Sciatic nerve (tissue), 2 donors: Measurements from ENCODE around the gene TENM4. TPM values are rescaled to one million over a fixed set of nuclear protein-coding genes. Genes with fewer than 3 reads are reported as not detected.

Experiments used
- ATAC-seq: fragments of 200-7000 bp; cut with Tn5 transposase; one replicate; pipeline ENCODE4 v1.9.1; 2020; ENCODE audit warnings: mild to moderate bottlenecking, moderate library complexity
- DNase-seq: peaks from one replicate; pipeline ENCODE4 v3.0.0-alpha.2; 2020; ENCODE audit warnings: low spot score
- intact Hi-C: fragments of 100-400 bp; cut with DNase I; formaldehyde crosslinking; loops from one replicate; pipeline ENCODE4 v1.14.2; 2022
- total RNA-seq: library from RNA; stranded (reverse); fragmentation: NEBNext Ultra II Directional; extraction: Animal tissue kit (Norgen Biotek cat#: 25700); gene quantifications from one replicate; pipeline ENCODE4 v1.2.1, GENCODE V29; 2021
- donor health status: DM: no; HTN: no; CAD: no.
- donor health status: DM: no; HTN: no; CAD: no.

Gene TENM4
- total RNA-seq, 1 donor from 2014 or later: 16.5 TPM

GRCh38 chr11:78722786-78723185 is 718.0 kb downstream of the TENM4 start:
- ATAC-seq (no peak), DNase-seq (no peak)
- intact Hi-C loops: no loop called here

GRCh38 chr11:78720281-78720989 is 720.4 kb downstream of the TENM4 start:
- DNase-seq (no peak), ATAC-seq (no peak)
- intact Hi-C loops: no loop called here

GRCh38 chr11:78717041-78717440 is 723.8 kb downstream of the TENM4 start:
- ATAC-seq (no peak), DNase-seq (no peak)
- intact Hi-C loops: no loop called here

DNA sequence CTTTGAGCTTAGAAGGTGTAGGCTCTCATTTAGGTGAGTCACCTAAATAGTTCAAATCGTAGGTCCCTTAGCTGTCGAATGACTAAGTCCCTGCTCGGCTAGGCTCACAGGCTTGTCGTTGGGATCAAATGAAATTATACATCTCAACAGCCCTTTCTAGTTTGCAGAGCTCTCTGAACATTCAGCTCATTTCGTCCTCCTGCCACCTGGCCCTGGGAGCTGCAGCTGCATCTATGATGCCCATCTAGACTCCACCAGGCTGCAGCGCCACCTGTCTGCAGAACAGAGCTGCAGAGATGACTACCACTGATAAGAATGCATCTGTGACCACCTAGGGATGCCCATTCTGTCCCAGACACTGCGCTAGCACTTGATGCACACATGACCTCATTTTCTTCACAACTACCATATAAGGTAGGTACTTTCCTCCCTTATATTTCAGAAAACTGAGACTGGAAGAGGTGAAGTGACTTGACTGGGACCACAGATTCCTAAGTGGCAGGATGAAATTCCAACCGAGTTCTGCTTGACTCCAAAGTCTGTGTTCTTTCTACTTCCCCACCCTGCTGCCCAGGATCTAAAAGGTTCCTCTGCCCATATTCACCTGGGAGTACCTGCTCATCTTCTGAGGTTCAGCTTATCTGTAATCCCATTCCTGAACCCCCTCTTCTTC is 725.1 kb downstream of the TENM4 start:
- ATAC-seq (no peak), DNase-seq (peak; percentile 60)
- intact Hi-C loops: no loop called here

DNA sequence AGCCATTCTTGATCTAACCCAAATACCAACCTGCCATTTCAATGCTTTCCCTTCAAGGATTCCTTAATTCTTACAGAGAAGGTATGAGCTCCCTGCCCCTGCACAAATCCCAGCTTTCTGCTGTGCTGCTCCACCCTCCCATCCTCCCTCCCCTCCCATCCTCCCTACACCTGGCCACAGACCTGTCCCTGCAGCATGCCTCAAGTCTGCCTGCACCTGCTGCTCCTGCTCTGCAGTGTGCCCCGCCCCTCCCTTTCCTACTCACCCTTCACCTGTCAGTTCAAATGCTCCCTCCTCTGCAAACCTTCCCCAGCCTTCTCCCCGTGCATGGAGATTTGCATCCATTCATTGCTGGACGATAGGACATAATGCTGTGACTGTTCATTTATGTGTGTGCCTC is 726.3 kb downstream of the TENM4 start:
- intact Hi-C loops: no loop called here
- DNase-seq (no peak), ATAC-seq (no peak)

DNA sequence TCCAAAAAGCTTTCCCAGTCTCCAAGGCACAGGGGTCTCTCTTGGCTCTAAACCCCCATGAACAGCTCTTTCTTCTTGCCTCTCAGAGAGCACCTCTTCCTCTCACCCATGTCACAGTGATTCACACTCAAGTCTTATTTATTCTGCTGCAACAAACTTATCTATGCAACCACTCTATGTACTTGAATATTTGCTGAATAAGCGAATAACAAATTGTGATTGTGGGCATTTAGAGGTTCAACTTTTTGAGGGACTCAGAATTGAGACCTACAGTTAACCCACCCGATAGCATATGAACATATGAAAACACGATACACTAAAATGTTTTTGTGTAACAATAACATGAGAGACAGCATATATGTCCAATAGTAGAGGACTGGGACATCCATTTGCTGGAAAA is 729.1 kb downstream of the TENM4 start:
- DNase-seq: no peak
- intact Hi-C loops: no loop called here

GRCh38 chr11:78710417-78710816 is 730.4 kb downstream of the TENM4 start:
- DNase-seq (no peak), ATAC-seq (no peak)
- intact Hi-C loops: no loop called here

More for the DNA sequence above, 729.1 kb downstream of the TENM4 start:
- ATAC-seq: no peak

GRCh38 chr11:78708388-78708787 is 732.4 kb downstream of the TENM4 start:
- DNase-seq (no peak), ATAC-seq (no peak)
- intact Hi-C loops: no loop called here

DNA sequence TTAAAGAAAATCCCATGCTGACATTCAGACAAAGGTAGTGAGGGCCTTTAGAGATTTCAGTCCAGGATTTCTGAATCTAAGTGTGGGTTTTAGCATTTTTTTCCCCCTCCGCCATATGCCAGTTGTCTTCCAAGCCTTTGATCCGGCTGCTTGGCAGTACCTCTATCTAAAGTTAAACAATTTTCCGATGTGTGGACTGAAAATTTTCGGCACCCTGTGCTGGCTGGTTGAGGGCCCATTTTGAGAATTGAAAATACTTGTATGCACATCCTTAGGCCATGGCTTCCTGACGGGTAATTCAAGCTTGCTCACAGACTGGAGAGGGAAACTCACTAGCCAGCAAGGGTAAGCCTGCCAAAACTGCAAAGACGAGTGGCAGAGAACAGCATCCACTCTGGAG is 734.3 kb downstream of the TENM4 start:
- DNase-seq (no peak), ATAC-seq (no peak)
- intact Hi-C loops: no loop called here

DNA sequence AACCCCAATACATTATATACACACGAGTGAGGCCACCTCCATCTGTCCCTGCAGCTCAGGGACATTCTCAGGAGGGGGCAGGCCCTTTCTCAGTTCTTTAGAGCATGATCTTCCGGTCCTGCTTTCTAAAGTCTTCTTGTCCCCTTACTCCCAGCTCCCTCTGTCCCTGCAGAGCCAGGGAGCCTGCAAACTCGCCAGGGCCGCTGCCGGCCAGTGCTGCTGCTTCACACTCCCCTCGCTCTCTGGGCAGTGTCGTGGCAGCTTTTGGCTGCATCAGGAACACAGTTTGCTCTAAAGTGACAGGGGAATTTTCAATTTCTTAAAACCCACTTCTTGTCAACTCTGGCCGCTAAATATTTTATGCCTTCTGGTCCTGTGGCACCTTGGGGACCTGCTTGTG is 736.0 kb downstream of the TENM4 start:
- intact Hi-C loops: no loop called here
- no peak for DNase-seq
- no peak for ATAC-seq

- no peak for ATAC-seq
- intact Hi-C loops: no loop called here
- no peak for DNase-seq
Measured at GRCh38 chr11:78699609-78700135, 741.2 kb downstream of the TENM4 start.

- DNase-seq: peak; percentile 69
- intact Hi-C loops: no loop called here
- ATAC-seq: peak; percentile 53
Measured at GRCh38 chr11:78698612-78699011, 742.2 kb downstream of the TENM4 start.

- ATAC-seq: no peak
- DNase-seq: no peak
- intact Hi-C loops: no loop called here
Measured at GRCh38 chr11:78696177-78696576, 744.7 kb downstream of the TENM4 start.

GRCh38 chr11:78694152-78694551 is 746.7 kb downstream of the TENM4 start:
- intact Hi-C loops: no loop called here
- ATAC-seq (no peak), DNase-seq (no peak)

DNA sequence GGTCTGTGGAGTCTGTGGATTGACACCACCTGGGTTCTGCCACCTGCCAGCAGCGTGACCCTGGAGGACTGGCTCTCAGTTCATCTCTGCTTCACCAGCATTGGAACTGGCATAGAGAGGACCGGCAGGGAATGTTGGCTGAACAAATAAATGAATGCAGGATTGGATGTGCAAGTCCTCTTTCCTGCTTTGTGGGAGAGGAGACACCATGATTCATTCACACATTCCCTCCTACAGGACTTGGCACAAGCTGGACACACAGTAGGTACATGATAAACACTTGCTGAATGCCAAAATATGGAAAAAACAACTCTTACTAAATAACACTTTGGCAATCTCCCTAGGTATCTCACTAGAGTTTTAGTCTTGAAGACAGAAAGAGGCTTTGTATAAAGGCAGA is 749.6 kb downstream of the TENM4 start:
- intact Hi-C loops: no loop called here
- no peak for ATAC-seq
- no peak for DNase-seq

DNA sequence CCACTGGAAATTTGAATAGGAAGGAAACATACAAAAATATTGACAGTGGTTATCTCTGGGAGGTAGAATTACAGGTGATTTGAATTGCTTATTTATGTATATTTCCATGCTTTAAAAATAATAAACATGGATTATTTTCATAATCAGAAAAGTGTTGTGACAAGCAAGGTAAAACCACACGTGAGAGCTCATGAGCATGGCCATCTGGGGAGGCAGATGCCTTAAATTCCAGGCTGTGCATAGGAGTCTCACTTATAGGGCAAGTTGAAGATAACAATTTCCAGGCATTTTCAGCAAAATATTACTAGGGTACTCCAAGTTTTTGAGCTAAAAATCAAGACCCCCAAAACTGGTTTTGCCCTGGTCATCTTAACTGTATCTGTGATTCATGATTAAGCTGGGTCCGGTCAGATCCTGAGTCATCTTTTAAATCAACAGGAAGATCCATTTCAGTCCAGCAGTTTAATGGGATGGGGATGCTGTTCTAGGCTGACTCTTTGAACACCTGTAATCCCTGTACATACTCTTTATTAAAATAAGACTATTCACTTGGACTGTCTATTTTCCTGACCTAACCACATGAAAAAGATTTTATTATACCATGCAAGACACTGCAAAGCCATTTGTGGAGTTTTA is 750.4 kb downstream of the TENM4 start:
- DNase-seq (no peak), ATAC-seq (no peak)
- intact Hi-C loops: no loop called here

DNA sequence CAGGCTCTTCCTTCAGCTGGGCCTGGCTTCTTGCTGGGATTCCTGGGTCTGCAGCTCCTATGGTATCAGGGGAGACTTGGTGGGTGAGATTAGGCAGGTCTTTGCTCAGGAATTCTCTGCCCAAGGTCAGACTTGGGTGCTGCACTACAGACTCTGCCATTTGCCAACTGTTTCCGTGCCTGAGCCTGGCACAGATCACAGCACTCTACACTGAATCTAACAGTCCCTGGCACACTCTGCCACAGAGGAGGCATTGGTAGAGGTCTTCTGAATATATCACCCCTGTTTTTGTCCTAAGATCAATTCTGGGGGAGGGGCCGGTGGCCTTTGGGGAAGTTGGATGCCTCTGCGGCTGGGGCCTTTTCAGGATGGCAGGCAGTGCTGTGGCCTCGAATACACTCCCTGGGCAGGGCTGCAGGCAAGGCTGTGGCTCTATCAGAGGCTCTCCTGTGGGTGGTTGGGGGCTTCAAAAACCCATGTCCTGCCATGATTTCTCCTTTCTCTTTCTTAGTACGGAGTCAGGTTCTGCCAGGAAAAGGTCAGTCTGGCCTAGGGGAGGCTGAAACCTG is 751.2 kb downstream of the TENM4 start:
- intact Hi-C loops: no loop called here
- no peak for DNase-seq
- ATAC-seq: no peak

- intact Hi-C loops: no loop called here
- ATAC-seq: no peak
- DNase-seq: no peak
Measured at GRCh38 chr11:78689101-78689500, 751.7 kb downstream of the TENM4 start.

DNA sequence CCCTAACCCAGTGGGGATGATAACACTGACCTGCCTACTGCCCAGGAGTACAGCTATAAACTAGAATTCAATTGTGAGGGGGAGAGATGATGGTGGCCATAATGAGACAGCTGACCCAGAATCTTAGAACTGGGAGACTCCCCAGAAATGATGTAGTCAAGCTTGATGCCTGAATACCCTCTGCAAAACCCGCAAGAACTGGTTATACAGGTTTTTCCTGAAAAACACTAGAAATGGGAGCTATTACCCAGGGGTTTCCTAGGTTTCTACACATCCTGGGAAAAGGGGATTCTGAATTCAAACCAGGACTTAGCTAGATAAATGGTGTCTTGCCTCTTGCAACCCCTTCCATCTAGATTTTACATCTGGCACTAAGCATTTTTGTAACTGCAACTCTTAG is 752.4 kb downstream of the TENM4 start:
- intact Hi-C loops: no loop called here
- ATAC-seq (no peak), DNase-seq (no peak)

DNA sequence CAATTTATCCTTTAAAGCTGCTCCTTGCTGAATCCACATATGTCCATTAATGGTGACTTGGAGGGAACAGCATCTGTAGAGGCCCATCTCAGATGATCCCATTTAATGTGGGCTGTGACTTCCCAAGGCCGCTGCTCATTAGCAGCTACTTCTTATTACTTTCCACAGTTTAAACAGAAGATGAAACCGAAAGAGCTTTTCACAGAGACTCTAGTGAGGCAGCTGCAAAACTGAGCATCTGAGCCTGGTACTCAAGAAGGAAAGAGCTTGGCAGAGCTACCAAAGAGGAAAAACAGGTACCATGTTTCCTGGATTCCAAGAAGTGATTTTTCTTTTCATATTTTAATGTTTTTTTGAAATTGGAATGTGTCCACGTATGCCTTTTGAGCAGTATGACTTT is 755.7 kb downstream of the TENM4 start:
- no peak for DNase-seq
- intact Hi-C loops: no loop called here
- ATAC-seq: no peak
